NCI-H345 treated with DMSO at 0.1 percent for 48 hours (cell line): Measurements from ENCODE around the gene BAZ2A.
"Not testable (repeated sequence)": the region's sequence is repeated elsewhere in the genome, so short reads cannot be mapped to it uniquely, and the experiment has no call there.

Experiments used
- DNase-seq: peaks from one replicate; lab custom pipeline; 2025; ENCODE audit not compliant: unreplicated experiment; lab: John Stamatoyannopoulos, UW

BAZ2A gene

DNA sequence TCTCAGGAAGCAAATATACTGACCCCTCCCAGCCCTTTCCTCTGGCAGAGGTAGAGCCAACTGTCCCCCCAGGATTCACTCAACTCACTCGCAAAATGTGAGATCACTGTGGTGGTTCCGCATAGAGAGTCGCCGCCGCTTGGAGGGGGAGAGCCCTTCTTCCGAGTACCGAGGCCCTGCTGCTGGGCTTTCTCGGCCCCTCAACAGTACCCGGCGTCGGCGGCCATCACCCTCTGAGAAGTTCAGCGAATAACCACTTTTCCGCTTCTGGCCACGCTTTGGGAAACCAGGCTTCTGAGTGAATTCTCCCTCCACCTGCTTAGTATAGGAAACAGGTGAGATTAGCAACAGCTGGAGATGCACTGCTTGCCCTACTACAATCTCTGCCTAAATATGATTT, 31.1 kb downstream of the BAZ2A start:
- no peak for DNase-seq

DNA sequence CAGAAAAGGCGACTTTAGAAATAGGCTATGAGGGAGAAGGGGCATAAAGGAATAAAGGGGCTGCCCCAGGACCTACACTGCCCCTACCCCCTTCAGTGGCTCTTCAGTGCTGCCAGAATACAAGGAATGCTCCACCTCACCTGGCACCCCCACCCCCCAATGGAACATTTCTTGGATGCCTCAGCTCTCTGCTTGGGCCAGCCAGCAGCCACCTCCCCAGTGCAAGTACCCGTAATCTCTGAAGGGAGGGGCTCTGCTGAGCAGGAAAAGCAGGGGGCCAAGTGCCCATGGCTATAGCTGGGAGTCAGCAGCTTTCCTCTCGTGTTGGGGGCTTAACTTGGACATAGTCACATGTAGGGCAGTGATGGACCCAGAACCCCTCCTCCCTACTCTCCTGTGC, 33.3 kb downstream of the BAZ2A start:
- DNase-seq: no peak

DNA sequence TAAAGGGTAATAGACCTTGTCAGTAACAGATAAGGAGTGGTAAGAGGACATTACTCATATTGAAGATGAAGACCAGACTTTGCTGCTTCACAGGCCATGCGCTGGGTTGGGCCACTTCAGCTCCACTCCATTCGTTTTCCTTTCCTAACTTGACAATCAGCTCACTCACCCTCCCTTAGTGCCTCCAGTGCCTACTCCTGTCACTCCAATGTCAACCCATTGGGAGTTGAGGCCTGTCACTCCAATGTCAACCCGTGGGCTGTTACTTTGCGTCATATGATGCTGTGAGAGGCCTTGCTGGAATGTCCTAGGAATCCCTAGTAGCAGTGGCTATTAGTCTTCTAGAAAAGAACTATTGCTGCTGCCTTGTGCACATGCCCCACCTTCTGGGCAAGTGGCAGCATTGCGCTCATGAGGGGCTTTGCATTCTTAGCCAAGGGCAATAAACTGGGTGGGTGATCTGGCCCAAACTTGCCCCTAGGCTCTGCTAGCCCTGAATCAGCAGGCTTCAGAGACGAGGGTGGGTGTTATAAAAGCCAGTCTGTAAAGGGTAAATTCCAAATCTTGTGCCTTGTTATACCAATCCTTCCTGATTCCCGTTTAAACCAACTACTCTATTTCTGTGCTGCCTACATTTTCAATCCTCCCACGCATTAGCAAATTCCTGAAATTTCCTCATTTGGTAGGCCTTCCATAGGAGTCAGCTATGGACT, 36.1 kb downstream of the BAZ2A start:
- DNase-seq: peak; percentile 50

DNA sequence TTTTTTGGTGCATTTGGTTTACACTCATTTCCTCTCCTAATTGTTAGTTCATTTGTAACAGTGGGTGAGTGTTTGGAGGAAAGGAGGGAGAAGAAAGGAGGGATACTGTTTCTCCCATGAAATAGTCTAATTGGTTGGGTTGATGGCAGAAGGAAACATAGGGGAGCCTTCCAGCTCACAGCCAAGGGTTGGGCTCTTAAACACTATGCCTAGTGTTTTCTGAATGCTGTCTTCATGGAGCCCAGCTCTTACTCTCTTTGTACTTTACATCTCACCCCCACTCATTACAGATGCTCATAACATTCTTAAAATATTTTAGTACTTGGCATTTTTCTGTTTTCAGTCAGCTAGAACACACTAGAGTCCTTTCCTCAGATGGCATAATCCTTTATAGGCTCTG, 38.2 kb downstream of the BAZ2A start:
- no peak for DNase-seq

DNA sequence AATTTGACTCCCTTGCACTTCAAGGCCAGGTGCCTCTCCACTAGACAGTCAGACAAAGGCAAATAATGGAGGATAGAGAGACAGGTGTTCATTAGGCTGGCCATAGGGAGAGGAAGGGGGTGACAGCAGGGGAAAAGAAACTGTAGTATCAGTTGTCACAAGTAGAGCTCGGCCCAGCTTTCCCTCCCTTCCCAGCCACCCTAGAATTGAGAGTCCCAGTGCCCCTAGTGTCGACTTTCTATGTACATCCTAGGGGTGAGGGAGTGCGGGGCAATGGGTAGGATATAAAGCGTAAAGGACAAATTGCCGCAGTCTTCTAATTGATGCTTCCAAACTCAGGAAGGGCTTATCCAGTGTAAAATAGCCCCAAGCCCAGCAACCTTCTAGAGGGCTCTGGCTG, 39.0 kb downstream of the BAZ2A start:
- DNase-seq: peak; percentile 67

DNA sequence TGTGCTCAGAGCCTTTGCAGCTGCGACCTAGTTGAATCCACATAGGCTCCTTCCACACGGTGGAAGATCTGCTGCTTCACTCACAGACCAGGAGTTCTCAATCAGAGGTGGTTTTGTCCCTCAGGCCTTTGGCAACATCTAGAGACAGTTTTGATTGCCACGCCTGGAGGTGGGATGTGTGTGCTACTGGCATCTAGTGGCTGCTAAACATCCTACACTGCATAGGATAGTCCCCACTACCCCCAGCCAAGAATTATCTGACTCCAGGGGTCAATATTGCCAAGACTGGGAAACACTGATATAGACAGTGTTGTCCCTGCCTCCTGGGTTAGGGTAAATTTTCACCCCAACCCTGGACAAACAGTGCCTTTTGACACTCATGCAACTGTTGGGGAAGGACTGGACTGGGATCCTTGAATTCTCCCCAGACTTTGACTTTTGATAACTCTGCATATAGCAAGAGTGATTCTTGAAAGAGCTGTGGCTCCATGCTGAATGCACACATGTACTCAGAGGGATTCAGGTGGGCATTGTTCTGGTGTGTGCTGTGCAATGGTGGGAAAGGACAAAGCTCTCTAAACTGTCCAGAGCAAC, 39.8 kb downstream of the BAZ2A start:
- DNase-seq: no peak

DNA sequence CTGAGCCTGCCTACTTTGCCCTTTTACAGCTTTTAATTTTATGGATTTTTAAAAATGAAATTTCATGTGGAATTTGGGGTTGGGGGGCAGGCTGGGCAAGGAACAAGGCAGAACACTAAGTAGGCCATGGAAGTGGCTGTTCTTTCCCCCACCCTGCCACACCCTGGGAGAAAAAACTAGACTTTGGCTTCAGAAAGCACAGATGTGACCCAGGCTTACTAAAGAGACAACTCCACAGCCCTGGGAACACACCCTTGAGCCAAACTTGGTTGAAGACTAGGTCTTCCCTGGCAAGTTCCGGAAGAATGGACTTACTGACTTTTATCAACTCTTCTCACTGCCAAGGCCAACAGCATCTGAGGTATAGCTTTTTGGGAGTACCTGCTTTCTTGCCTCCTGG, 40.3 kb downstream of the BAZ2A start:
- DNase-seq: no peak

DNA sequence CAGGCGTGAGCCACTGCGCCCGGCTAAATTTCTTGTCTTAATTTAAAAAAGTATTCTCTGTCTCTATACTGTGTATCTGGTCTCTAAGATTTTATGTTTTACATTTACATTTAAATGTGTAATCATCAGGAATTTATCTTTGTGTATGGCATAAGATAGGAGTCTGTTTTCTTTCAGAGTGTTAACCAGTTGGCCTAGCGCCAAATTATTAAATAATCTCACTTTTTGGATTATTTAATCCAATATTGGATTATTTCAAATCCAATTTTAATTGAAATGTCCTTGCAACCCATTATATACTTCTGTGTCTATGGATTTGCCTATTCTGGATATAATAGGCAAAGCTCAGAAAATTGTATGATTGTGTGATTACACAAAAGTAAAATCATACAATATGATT, 45.0 kb downstream of the BAZ2A start:
- no peak for DNase-seq

DNA sequence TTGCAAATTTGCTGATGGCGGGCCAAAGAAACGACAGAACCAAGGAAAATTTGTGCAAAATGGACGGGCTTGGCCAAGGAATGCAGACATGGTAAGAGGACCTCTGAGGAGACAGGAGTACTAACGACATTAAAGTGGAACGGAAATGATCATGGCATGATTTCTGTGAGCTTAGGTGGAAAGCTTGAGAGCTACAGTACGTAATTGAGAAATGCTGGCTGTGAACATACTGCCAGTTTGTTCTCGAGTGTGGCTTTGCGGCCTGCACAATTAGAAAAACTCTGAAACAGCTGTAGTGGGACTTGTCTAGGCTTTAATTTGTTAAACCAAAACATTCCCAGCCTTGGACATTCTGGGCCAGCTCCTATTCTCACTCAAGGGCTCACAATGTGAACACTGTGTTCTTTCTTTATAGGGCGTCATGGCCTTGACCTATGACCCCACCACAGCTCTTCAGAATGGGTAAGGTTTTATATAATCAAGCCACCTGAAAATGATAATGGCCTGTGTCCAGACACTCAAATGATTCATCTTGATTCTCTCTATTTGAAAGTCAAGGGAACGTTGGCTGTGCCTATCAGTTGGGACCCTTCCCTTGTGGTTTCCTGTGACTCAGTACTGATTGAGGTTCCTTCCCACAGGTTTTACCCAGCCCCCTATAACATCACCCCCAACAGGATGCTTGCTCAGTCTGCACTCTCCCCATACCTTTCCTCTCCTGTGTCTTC, 48.5 kb downstream of the BAZ2A start:
- DNase-seq: no peak

DNA sequence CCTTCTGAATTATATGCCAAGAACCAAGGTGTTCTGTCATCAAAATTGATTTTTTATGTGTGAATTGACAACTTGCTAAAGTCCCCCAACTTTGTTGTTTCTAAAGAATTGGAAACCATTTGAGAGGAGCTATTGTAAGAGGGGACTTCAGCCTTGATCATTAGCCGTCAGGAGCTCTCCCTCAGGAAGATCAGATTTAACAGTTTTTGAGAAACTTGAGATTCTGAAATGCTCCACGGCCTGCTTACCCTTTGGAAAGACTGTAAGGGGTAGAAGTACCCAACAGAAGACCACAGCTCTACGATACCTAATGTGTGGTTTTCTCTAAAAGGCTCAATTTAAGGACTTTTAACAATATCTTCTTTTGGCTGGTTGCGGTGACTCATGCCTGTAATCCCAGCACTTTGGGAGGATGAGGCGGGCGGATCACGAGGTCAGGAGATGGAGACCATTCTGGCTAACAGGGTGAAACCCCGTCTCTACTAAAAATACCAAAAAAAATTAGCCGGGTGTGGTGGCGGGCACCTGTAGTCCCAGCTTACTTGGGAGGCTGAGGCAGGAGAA, 51.1 kb downstream of the BAZ2A start:
- DNase-seq: no peak

DNA sequence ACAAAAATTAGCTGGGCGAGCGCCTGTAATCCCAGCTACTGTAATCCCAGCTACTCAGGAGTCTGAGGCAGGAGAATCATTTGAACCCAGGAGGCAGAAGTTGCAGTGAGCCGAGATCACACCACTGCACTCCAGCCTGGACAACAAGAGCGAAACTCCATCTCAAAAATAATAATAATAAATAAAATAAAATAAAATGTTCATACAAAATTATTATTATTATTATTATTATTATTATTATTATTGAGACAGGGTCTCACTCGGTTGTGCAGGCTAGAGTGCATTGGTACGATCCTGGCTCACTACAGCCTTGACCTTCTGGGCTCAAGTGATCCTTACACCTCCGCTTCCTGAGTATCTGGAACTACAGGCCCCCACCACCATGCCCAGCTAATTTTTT, 52.9 kb downstream of the BAZ2A start:
- not testable (repeated sequence) for DNase-seq

DNA sequence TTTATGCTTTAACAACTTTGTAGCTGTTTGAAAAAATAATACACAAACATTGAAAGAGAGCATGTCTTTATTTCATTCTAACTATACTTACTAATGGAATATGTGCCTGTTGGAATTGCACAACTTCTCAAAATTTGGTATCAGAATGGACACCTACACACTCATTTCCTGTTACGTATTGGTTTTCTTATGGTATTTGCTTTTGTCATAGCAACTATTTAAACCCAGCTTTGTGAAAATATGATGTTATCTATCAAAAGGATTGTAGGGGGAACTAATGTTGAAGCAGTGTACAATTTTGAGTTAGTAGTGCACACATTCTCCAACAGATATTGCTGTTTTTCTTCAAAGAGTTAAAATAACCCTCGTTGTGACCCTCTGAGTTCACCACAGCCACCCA, 55.9 kb downstream of the BAZ2A start:
- no peak for DNase-seq

DNA sequence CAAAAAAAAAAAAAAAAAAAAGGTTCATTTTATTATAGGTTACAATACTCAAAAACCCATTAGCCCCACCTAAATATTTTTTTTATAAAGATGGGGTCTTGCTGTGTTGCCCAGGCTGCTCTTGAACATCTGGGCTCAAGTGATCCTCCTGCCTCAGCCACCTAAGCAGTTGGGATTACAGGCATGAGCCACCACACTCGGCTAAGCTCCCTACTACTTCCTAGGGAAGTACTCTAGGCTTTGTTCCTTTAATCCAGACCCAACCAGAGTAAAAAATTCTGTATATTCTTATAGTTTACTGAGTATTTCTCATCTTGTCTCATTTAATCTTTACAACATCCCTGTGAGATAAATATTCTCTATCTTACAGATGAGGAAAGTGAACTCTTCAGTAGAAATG, 57.8 kb downstream of the BAZ2A start:
- DNase-seq: no peak

DNA sequence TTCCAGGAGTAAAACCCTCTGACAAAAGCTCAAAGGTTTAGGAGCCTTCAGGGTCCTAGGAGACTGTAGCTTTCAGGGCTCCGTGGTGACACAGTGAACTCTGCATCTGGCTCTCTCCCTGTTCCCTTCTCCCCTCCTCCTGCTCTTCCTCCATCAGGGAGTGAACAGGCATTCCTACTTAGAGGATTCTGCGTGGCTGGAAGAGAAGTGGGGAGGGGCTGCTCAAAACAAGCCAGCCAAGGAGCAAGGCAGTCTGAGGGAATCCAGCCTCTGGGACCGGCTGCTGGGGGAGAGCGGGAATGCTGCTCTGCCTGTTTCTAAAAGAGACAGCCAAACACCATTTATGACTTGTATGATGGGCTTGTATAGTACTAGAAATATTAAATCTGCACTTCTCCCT, 59.0 kb downstream of the BAZ2A start:
- no peak for DNase-seq

DNA sequence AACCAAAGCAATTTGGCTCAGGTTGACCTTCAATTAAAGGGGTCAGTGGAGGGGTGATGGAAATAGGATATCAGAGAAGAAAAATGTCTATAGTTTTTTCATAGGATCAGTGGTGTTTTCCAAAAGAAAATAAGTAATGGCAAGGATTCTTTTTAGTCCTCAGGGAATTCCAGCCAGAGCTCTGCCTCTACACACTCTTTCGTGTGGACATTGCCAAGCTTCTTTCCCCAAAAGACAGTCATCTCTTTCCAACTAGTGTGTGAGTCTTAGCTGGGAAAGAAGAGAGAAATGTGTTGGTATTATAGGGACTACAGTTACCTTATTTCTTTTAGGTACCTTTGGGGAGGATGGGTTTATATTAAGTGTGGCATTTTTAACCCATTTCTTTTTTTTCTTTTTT, 62.0 kb downstream of the BAZ2A start:
- no peak for DNase-seq

DNA sequence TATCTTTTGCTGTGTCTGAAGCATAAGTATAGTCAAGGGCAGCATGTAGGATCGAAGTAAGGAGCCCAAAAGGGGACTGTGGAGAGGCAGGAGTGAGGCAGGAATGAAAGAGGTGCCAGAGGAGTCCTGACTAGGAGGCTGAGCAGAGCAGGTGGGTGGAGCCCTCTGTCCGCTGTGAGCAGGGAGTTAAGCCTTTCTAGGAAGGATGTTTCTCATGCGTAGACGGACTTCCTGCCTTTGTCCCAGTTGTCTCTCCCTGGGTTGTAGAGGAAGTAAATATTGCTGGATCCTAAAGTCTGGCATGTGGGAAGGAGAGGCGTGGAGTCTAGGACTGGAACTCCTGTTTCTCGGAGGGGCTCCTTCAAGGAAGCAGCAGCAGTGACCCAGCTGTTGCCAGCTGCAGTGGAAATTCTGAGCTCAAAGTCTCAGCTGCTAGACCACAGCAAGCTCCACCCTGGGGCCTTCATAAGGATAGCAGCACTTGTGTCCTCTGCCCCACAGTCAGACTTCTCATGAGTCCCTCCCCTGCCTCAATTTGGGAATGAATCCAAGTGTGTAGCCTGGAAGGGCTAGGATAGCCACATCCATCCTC, 64.5 kb downstream of the BAZ2A start:
- no peak for DNase-seq

DNA sequence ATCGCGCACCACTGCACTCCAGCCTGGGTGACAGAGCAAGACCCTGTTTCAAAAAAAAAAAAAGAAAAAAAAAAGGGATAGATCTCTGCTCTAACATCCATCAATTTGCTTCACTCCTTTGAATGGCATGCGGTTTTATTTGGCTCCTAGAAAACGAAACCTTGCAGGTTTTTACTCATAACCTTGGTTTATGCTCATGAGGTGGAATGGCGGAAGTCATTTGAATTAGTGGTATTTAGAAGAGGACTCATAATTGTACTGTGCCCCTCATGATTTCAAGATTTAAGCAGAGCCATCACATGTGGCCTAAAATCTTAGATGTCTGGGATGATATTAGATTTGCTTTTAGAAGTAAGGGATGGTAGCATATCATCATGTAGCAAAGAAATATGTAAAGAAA, 79.1 kb downstream of the BAZ2A start:
- no peak for DNase-seq

DNA sequence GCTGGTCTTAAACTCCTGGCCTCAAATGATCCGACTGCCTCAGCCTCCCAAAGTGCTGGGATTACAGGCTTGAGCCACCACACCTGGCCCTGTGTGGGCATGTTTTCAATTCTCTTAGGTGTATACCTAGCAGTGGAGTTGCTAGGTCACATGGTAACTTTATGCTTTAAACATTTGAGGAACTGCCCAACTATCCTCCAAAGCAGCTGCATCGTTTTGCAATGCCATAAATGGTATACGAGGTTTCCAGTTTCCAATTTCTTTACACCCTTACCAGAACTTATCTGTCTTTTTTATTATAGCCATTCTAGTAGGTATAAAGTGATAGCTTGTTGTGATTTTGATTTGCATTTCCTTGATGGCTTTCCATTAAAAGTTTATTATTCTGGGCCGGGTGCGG, 83.4 kb downstream of the BAZ2A start:
- DNase-seq: no peak
